ENCODE measurements around the gene GABPA.
A peak's percentile ranks its signal among the peaks of the same experiment; 100 is the strongest.

GABPA gene

GRCh38 chr21:25801217-25802014, 66.6 kb downstream of the GABPA start (continued):
- TF ChIP-seq ZNF777 (tag by site-specific recombination; IDR thresholded peaks at IDR 0.05; ENCODE audit: borderline replicate concordance) (no peak), PRDM4 (tag by site-specific recombination; IDR thresholded peaks at IDR 0.05) (peak; percentile 10; the same call in 1 of the 2 replicates), GLIS1 (tag by site-specific recombination; IDR thresholded peaks at IDR 0.05) (no peak), ZNF280D (tag by site-specific recombination; IDR thresholded peaks at IDR 0.05) (no peak), ZFP37 (tag by site-specific recombination; IDR thresholded peaks at IDR 0.05) (0 out of 2 replicates have a peak, but pooled peaks have one; percentile 57), TSHZ1 (tag by site-specific recombination; IDR thresholded peaks at IDR 0.05; ENCODE audit: borderline replicate concordance) (no peak), MEIS1 (CRISPR knock-in tag; IDR thresholded peaks at IDR 0.05; ENCODE audit: borderline replicate concordance) (no peak), REPIN1 (tag by site-specific recombination; IDR thresholded peaks at IDR 0.05; ENCODE audit: low read depth) (no peak), SP3 (tag by site-specific recombination; IDR thresholded peaks at IDR 0.05) (no peak), ZNF558 (tag by site-specific recombination; IDR thresholded peaks at IDR 0.05) (no peak), ZFHX2 (tag by site-specific recombination; conservative IDR thresholded peaks at IDR 0.05) (no peak), YY2 (tag by site-specific recombination; IDR thresholded peaks at IDR 0.05) (no peak), ZNF324 (tag by site-specific recombination; IDR thresholded peaks at IDR 0.05) (no peak), ZNF596 (tag by site-specific recombination; IDR thresholded peaks at IDR 0.05) (no peak), ZSCAN23 (tag by site-specific recombination; IDR thresholded peaks at IDR 0.05) (no peak), ZSCAN30 (tag by site-specific recombination; IDR thresholded peaks at IDR 0.05) (no peak), ZNF654 (tag by site-specific recombination; IDR thresholded peaks at IDR 0.05; ENCODE audit: low read depth) (peak; percentile 44), ZNF692 (tag by site-specific recombination; IDR thresholded peaks at IDR 0.05) (no peak), ZNF239 (tag by site-specific recombination; IDR thresholded peaks at IDR 0.05) (no peak), ZNF670 (tag by site-specific recombination; IDR thresholded peaks at IDR 0.05; ENCODE audit: low read depth) (no peak), INSM2 (tag by site-specific recombination; IDR thresholded peaks at IDR 0.05) (no peak), ZNF416 (tag by site-specific recombination; IDR thresholded peaks at IDR 0.05) (no peak), ZFP3 (tag by site-specific recombination; IDR thresholded peaks at IDR 0.05; ENCODE audit: low read depth) (no peak), SP7 (tag by site-specific recombination; IDR thresholded peaks at IDR 0.05) (0 out of 2 replicates have a peak, but pooled peaks have one; percentile 54), ZXDB (tag by site-specific recombination; IDR thresholded peaks at IDR 0.05) (no peak), ZNF16 (tag by site-specific recombination; IDR thresholded peaks at IDR 0.05; ENCODE audit: low read depth) (no peak), TCF7L2 (IDR thresholded peaks at IDR 0.05; ENCODE audit: borderline replicate concordance, low read depth, low read length) (no peak)

Measured in HEK293 (cell line).